Spleen (tissue), 3 donors: Measurements from ENCODE around the gene PKHD1.

Source experiments
- POLR2A ChIP-seq, 3 donors: fragments of 450-650 bp; IDR thresholded peaks; one replicate each; pipeline ENCODE4 v1.5.1; 2017; ENCODE audit warnings: antibody characterized with exemption in 3 of 3, mild to moderate bottlenecking in 1 of 3
- POLR2AphosphoS5 ChIP-seq, 3 donors: sonication (generic); formaldehyde crosslinking; IDR thresholded peaks; one replicate each; pipeline ENCODE4 v1.5.1; 2017; ENCODE audit warnings: antibody characterized with exemption in 3 of 3

GRCh38 chr6:52125572-52125971 lies 38.2 kb upstream of the PKHD1 start:
- TF ChIP-seq POLR2AphosphoS5 (IDR thresholded peaks at IDR 0.05) (no peak), POLR2A (IDR thresholded peaks at IDR 0.05) (no peak)
